NCI-H1436 (cell line): Measurements from ENCODE around the gene OAT.
"Not testable (repeated sequence)": the region's sequence is repeated elsewhere in the genome, so short reads cannot be mapped to it uniquely, and the experiment has no call there.

Experiments used
- DNase-seq: peaks from one replicate; lab custom pipeline; 2025; lab: John Stamatoyannopoulos, UW

The OAT gene

DNA sequence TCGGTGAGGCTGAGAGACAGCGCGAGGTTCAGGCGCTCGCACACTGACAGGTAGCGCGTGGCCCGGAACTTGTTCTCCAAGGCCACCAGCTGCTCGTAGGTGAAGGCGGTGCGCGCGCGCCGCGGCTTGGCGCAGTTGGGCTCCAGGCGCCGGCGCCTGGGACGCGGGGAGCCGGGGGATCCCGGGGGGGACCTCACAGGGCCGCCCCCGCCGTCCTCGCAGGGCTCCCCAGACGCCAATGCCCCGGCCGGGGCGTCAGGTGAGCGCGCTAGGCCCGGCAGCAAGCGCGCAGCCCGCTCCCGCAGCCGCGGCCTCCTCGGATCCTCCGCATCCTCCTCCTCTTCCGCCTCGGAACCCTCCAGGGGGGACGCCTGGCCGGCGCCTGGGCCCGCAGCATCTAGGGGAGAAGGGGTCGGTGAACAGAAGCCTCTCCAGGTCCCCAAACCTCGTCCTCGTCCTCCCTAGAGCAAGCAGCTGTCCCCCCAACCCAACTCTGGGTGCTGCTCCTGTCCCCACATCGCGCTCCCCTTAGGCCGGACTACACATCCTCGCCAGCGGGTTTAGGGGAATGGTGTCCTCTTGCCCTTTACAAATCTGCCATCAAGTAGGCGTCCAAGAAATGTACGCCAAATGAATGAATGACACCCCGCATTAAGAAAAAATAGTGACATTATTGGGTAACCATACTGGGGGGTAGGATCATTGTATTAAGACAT lies 29.2 kb upstream of the OAT start:
- no peak for DNase-seq

DNA sequence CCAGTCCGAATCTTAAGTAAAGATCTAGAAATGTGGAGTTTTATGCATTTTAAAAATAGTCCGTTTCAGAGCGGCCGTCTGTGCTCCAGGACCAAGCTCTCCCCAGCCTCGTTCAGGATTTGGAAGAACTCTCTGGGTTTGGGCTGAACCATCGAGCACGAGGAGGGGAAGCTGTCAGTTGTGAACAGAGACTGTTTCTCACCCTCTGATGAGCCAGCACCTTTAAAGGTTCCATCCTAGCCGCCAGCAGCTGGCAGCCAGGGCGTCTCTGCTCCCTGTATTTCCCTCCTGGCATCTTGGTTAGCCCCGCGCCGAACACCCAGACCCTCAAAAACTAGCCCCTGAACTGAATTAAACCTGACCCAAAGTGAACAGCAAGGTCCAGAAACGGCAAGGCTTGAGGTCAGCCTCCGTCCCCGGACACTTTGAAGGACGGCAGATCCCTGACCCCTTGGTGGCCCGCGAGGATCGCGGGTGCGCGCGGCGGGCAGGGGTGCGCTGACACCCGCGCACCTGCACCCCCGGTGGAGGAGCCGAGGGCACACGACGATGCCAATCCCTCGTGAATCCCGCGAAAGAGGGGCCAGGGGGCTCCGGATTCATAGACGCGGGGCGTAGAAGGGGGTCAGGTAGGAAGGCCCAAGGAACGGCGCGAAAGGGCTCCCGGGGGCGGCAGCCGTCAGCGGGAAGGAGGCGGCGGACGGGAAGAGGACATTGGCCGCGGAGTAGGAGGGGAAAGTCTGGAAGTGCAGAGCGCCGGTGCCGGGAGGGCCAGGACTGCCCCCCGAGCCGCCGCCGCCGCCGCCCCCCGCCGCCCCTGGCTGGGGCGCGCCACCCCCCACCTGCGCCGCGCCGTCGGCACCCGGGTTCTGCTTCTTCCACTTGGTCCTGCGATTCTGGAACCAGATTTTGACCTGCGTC lies 28.4 kb upstream of the OAT start:
- no peak for DNase-seq

DNA sequence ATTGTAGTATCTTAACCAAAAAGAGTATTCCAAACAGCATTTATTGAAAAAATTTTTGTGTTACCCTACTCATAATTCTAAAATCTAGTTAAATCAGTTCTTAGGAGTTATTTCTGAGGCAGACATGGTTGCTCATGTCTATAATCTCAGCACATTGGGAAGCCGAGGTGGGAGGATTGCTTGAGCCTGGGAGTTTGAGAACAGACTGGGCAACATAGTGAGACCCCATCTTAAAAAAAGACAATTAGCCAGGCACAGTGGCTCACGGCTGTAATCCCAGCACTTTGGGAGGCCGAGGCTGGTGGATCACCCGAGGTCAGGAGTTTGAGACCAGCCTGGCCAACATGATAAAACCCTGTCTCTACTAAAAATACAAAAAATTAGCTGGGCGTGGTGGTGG lies 23.0 kb upstream of the OAT start:
- DNase-seq, result not testable (repeated sequence)

DNA sequence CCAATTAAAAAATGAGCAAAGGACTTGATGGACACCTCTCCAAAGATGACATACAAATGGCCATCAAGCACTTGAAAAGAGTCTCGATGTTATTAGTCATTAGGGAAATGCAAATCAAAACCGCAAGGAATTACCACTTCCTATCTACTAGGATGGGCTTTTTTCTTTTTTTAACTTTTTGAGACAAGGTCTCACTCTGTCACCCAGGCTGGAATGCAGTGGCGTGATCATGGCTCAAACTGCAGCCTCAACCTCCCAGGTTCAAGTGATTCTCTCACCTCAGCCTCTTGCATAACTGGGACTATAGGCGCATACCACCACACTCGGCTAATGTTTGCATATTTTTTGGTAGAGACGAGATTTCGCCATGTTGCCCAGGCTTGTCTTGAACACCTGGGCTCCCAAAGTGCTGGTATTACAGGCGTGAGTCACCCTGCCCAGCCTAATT lies 17.5 kb upstream of the OAT start:
- DNase-seq, result no peak

DNA sequence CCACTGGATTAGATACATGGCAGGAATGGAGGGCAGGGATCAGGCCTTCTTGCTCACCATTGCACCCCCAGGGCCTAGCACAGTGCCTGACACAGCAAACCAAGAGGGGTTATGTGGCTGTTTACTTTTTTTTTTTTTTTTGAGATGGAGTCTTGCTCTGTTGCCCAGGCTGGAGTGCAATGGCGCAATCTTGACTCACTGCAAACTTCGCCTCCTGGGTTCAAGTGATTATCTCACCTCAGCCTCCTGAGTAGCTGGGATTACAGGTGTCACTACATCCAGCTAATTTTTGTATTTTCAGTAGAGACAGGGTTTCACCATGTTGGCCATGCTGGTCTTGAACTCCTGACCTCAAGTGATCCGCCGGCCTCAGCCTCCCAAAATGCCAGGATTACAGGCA lies 17.0 kb upstream of the OAT start:
- not testable (repeated sequence) for DNase-seq

DNA sequence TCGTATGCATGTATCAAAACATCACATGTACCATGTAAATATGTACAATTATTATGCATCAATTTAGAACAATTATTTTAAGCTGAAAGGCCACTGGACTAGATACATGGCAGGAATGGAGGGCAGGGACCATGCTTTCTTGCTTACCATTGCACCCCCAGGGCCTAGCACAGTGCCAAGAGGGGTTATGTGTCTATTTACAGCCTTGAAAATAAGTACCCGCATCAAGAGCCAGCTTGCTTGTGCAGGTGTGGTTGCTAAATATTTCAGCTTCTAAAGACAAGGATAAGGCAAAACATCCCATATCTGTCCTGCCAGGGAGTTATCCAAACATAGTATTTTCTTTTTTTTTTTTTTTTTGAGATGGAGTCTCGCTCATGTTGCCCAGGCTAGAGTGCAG lies 14.7 kb upstream of the OAT start:
- DNase-seq, result no peak

DNA sequence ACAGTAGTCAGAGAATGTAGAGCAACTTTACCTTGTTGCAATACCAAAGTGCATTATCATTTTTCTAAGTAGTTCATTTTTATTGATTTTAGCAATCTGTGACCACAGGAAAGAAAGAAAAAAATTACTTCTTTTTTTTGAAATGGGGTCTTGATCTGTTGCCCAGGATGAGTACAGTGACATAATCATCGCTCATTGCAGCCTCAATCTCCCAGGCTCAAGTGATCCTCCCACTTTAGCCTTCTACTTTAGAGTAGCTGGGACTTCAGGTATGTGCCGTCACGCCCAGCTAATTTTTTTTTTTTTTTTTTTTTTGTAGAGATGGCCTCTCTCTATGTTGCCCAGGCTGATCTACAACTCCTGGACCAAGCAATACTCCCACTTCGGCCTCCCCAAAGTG lies 11.4 kb upstream of the OAT start:
- DNase-seq, result no peak

DNA sequence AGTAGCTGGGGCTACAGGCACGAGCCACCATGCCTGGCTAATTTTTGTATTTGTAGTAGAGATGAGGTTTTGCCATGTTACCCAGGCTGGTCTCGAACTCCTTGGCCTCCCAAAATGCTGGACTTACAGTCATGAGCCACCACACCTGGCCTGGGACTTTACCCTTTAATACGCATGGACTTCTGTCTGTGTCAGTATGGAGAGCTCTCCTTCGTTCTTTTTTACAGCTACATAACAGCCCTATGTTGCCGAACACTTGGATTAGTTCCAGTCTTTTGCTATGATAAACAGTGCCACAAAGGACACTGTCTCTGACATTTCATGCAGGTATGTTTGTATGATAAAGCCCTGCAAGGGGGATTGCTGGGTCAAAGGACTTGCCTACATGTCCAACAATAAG lies 10.9 kb upstream of the OAT start:
- no peak for DNase-seq

DNA sequence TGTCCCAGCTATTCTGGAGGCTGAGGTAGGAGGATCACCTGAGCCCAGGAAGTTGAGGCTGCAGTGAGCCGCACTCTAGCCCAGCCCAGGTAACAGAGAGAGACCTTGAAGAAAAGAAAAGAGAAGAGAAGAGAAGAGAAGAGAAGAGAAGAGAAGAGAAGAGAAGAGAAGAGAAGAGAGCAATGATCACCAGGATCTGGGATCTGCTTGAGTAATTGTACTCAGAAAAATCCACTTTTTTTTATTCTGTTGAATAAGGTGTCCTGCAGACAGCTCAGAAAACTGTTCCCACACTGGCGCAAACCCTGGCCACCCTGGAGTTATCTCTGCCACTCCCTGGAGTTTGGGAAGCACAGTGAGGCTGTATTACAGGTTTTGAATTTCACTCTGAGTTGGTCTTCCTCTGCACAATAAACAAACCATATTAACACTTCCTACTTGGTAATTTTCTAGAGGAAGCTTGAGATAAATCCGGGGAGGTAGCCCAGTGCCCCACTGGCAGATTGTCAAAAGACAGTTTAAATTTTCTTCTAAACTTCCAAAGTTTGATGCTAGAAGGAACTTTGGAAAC lies 9.6 kb upstream of the OAT start:
- no peak for DNase-seq

DNA sequence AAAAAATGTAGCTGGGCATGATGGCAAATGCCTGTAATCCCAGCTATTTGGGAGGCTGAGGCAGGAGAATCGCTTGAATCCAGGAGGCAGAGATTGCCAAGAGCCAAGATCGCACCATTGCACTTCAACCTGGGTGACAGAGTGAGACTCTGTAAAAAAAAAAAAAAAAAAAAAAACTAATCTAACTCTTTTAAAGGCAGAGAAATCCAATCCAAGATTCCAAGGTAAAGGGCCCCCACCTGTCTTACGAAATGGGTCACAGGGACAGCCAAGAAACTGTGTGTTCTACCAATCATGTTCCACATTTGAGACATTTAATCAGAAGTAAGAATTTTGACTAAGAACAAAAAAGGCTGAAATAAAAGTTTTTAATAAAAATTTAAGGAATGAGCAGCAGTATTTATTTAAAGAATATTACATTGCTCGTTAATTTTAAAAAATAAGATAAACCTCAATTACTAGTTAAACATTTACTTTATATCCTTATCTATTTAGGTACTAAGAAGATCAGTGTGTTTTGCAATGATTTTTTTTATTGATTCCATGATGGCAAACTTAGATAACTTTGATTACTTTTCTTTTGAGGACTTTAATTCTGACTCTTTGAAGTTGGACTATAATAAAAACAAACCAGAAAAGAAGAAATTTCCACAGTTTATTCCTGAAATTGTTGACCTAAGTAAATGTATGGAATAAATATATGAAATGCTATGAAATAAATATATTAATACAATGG lies 6.7 kb upstream of the OAT start:
- DNase-seq, result no peak

DNA sequence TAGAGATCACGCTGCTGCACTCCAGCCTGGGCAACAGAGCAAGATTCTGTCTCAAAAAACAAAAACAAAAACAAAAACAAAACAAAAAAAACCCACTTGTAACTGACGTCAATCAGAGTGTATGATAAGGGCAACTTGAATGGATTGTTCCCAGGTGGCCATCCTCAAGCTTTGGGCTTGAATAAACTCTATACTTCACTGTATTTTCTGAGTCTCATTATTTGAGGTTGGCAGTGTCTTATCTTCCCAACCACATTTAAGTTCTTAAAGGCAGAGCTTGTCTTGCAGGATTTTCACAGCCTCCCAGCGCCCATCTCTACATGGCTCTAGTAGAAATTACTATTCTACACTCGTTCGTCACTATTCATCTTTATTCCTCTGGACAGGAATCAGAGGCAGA lies 5.1 kb upstream of the OAT start:
- no peak for DNase-seq

DNA sequence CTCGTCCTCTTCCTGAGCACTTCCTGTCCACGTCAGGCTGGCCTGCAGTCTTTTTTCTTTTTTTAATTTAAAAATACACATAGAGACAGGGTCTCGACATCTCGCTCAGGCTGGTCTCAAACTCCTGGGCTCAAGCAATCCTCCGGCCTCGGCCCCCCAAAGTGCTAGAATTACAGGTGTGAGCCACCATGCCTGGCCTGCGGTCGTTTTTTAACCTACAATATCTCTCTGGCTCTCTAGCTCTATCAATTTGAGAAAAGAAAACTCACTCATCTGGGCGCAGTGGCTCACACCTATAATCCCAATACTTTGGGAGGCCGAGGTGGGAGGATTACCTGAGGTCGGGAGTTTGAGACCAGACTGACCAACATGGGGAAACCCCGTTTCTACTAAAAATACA lies 4.0 kb upstream of the OAT start:
- DNase-seq, result no peak

DNA sequence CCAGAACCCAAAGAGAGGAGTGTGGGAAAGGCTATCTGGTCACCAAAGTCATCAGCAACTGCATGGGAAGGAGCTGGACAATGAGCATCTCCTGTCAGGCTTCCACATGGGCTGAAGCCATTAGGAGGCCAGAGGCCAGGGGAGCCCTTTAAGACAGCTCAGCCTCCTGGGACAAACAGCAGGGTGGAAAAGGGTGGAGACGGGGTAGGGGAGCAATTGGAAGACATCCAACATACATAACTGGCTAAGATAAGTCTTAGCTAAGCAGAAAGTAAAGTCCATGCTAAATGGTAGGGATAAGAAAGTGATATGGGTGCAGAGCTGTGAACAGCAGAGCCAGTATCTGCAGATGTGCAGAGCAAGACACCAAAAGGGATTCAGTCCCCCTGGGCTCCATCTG lies 1.5 kb upstream of the OAT start:
- DNase-seq, result no peak

DNA sequence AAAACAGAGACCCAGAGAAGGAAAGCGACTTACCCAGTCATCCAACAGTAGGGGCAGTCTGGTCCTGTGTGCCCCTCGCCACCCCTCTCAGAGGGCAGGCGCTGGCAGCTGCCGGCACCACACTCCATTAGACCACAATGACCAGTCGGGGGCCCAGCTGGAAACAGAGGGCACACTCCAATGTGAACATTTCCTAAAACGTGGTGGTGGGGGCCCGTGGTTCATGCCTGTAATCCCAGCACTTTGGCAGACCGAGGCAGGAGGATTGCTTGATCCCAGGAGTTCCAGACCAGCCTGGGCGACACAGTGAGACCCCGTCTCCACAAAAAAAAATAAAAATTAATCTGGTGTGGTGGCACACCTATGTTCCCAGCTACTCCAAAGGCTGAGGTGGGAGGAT lies 912 bp upstream of the OAT start:
- DNase-seq, result no peak

DNA sequence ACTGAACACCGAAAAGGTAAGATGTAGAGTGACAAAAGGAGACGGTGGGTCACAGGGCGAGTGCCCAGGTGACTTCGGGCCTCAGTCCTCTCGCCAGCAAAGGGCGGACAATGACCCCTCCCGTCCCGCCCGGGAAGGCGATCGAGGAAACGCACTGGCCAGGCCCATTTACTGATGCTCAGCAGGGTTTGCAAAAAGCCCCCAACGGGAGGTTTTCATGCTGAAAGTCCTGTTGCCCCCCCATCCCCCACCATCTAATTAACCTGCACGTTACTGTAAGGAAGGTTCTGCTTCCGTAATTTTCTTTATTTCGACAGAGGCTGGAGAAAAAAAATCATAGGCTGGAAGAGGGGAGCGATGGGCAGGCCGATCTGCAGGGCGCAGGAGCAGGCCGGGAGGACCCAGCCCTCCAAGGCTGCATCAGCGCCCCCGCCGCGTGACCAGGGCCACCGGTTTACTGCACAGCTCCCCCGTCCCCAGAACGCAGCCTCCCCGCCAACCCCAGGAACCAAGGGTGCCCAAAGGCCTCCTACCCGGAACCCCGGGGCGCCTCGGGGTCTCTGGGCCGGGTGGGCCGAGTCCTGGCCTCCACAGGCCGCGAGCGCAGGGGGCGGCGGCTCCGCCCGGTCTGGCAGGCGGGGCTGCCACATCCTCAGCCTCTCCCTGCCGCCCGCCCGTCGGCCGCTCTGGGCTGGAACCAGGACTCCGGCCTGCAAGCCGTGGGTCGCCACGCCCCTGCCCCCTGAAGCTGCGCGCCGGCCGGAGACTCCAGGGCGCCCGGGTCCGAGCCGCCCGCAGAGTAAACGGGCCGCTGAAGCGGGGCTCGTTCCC lies 613 bp downstream of the OAT start:
- peak; percentile 36 for DNase-seq

DNA sequence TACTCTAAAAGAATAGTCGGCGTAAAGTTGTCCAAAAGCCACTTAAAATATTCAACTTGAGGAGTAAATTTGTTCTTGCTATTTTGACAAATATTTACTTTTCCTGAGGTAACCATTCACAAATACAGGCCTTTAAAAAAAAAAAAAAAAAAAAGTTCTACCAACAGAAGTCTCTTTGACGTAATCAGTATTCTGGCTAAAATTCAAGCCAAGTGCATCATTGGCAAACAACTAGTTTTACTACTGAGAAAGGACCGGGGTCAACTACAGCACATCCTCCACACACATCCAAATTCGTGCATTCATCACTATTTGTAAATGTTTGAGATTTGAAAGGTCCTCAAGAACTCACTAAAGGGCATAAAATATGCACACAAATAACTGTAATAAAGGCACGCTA lies 2.0 kb downstream of the OAT start:
- no peak for DNase-seq

DNA sequence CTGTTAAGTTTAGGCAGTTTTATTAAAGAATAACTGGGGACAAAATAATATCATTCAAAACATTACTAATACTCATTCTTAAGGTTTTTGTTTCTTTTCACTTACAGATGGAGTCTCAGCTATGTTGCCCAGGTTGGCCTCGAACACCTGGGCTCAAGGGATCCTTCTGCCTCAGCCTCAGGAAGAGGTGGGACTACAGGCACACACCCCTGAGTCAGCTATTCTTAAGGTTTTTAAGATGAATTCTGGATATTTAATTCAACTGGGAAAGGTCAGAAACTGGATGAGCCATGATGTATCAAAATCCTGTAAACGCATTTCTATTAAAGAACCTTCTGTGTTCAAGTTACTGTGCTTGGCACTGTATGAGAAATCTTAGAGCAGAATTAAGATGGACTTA lies 3.5 kb downstream of the OAT start:
- DNase-seq, result no peak

DNA sequence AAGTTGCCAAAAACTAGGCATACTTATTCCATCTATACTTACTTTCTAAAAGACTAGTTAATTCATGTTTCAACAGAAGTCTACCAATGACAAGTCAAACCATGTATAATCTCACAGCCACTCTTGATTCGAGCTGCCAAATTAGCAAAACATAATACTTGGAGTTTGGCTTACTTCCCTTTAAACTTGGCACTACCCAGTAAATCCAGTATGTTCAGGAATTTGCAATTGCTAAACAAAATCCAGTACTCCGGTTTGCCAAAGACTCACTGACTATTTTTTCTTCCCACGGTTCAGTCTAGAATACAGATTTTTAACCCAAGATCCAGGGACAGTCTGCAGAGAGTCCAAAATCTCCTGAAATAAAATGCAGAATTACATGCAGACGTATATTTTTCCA lies 4.6 kb downstream of the OAT start:
- no peak for DNase-seq

DNA sequence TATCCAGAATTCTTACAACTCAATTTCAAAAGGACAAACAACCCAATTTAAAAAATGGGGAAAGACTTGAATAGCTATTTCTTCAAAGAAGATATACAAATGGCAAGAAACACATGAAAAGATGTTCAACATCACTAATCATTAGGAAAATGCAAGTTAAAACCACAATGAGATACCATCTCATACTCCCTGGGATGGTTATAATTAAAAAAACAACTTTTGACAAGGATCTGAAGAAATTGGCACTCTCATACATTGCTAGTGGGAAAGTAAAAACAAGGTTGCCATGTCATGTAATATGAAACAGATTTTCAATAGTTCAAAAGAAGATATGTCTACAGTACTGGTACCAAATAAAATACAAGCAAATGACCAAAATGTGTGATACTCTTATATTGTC lies 9.0 kb downstream of the OAT start:
- no peak for DNase-seq

DNA sequence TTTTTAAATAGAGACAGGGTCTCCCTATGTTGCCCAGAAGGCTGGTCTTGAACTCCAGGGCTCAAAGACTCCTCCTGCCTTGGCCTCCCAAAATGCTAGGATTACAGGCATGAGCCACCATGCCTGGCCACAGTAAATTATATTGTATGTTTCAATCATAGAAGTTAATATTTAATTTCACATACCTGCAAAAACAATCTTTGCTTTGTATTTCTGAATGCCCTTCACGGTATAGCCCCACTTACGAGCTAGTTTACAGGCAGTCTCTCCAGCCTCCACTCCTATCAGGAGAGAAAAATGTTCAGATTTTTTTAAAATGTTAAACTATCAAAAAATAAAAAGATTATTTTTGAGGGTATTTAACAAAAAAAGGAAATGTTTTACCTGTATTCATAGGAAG lies 10.4 kb downstream of the OAT start:
- no peak for DNase-seq

DNA sequence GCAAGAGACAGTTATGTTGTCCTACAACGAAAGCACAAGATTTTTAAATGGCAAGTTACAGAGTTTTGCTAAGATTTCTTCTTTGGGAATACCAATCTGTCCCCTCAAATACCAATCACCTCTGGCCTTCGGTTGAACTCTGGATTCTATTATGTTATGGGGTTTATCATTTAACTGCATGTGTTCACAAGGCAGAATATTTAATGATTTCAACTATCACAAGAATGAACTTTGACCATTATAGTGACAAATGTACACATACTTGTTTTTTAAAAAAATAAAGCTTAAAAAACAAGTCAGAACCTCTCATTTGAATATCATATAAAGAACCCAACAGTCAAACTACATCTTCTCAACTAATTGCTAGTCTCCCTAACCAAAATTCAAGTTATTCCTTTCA lies 11.3 kb downstream of the OAT start:
- DNase-seq, result no peak

DNA sequence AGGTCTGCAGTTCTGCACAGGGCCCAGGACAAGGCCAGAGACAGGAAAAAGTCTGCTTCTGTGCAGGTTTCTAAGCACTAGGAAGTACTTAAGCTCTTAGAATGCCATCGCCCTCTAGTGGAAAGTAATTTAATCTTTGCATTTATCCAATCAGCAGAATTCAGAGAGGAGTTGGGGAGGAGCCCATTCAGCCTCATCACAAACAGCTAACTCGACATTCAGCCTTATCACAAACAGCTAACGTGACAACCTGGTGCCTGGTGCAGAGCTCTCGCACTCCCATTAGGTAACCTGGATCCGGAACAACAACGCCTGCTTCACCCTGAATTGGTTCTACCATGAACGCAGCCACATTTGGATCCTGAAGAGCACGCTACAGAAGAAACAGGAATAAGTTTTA lies 15.2 kb downstream of the OAT start:
- DNase-seq, result peak; percentile 93
